HG02981 (cell line): Measurements from ENCODE around the gene SLAMF1.

ENCODE experiments used
- ATAC-seq: cut with Tn5 transposase; IDR thresholded peaks from one replicate; pipeline ENCODE4 v1.9.1; 2021; ENCODE audit warnings: mild to moderate bottlenecking, moderate library complexity; ENCODE audit not compliant: unreplicated experiment

The SLAMF1 gene

DNA sequence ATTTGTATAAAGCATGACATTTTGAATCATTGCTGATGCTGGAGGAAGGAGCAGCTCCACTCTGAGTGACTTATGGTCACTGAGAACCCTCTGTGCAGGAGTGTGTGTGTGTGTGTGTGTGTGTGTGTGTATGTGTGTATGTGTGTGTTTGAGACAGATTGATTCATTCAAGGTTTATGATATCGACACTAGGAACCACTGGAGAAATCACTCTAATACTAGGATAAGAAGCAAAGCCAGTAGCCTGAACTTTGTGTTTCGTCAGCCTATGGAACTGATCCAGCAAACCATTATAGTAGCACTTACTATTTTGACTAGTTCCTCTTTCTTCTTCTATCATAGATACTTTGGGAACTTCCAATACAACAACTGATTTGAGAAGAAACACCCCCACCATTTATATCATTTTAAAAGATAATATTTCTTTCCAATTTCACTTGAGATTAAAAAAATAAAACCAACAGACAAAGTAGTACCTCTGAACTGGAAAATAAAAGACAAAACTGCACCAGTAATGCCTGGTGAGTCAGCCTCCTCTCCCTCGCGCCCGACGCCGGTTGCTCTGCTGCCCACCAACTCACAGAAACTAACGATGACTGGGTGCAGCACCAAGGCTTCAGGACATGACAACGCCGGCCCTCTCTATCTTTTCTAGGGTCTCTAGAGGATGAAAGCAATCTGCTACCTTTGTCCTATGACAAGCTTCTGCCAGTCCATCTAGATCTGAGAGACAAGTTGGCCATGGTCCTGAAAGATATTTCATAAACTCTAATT lies 20.9 kb downstream of the SLAMF1 start:
- ATAC-seq: no peak

DNA sequence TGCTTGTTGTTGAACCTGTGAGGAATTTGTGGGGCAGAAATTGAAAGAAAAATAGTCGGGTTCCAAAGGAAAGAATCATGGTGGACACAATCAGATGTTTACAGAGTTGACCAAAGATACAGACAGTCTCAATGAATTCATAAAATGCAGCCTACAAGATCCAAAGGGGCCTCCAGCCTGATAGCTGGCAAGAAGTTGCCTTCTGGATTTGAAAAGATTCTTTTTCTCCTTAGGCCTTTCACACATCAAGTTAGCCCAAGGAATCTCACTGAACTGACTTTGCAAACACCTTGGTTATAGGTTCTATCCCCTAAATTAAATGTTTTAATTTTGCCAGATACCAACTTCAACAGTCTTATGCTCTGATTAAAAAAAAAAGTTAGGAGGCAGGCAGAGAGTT lies 21.5 kb downstream of the SLAMF1 start:
- ATAC-seq: no peak

DNA sequence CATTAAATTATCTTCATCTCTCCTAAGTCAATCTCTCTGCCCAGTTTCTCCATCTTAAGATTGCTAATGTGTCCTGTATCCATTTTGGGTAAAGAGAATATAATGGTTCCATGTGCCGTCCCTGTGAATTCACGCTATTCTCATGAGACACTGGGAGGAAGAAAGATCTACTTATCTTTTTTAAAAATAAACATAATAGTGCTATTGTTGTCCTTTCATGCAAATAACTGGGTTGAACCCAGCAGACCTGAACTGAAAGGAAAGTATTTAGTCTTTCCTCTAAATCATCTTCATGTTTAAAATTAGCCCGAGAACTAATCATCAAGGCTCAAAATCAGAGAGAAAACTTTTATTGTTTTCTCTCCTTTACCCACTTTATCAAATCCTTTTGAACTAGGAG lies 22.4 kb downstream of the SLAMF1 start:
- ATAC-seq: no peak

DNA sequence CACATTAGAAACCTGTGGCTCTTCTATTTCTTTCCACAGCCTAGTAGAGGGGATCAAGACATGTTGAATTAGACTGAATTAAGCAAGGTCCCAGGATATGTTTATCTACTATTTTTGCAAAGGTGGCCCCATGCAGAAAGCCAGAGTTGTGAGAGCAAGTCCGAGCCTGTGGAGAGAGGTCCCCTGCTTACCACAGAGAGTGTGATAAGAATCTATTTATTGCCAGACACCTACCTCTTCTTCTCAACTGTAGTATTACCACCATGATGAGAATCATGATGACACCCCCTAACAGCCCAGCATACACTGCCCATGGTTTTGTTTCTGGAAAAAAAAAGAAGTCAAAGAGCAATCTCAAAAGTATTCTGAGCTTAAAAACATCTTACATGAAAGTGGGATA lies 23.0 kb downstream of the SLAMF1 start:
- no peak for ATAC-seq

DNA sequence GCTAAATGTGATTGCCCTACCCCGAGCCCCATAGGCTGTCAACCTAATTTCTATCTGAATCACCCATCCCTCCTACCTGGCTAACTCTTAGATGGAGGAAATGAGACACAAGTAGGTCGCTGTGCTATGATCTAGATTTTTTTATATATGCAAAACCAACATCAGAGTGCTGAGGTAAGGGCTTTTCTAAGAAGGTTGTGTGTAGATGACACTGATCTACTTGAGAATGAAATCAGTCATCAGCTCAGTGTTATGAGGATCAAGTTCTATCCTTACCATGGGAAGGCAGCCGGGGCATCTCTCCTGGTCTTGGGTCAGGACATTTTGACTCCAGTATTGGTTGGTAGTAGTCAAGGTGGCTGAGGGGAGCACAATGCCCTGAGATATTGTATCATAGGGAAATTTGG lies 23.6 kb downstream of the SLAMF1 start:
- no peak for ATAC-seq

DNA sequence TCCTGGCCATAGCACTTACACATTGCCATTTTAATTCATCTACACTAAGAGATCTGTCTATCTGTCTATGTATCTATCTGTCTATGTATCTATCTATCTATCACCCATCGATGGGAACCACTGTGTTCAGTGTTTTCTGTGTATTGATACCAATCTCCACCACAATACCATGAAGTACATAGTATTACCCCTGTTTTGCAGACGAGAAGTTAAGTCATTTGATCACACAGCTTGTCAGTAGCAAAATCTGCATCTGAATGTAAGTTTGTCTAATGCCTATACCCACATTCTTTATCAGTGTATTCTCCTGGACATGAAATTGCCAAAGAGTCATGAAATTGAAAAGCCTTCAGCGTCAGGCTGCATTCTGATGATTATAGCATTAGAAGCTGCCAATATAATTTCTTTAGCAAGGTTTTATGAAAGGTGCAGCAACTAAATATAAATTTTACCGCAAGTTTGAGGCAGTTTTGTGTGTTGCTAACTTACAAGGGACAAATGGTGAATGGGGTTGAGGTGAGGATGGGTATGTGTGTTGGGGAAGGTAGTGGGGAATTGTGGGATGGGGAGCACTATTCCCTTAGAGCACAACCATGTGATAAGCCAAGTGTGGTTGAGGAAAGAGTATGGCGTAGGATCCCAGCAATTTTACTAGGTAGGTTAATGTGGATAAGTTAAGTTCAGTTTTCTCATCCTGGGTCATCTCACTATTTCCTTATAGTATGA lies 24.2 kb downstream of the SLAMF1 start:
- no peak for ATAC-seq

- ATAC-seq: no peak
Measured at GRCh38 chr1:160621633-160622413, 25.0 kb downstream of the SLAMF1 start.

GRCh38 chr1:160620942-160621632 lies 25.8 kb downstream of the SLAMF1 start:
- no peak for ATAC-seq

DNA sequence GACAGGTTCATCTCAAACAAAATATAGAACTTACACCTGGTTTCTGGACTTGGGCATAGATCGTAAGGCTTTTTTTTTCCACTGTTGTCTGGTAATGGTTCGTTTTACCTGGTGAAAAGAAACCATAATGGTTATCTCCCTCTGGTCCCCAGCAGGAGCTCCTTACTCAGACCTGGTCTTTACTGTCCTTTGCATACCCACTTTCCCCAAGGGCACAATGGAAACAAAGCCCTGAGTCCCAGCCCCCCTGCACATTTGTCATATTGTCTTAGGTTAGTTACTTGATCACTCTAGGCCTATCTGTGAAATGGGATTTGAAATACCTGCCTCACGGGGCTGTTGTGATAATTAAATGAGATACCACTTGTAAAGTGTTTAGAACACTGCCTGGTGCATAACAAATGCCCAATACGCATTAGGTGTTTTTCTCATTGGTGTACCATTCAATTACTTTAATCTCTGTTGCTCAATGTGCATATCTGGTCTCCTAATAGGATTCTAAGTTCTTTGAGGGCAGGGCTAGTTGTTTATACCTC lies 27.0 kb downstream of the SLAMF1 start:
- ATAC-seq: no peak

GRCh38 chr1:160618763-160619274 lies 28.0 kb downstream of the SLAMF1 start:
- ATAC-seq: no peak

- ATAC-seq: no peak
Measured at GRCh38 chr1:160618327-160618726, 28.5 kb downstream of the SLAMF1 start.

DNA sequence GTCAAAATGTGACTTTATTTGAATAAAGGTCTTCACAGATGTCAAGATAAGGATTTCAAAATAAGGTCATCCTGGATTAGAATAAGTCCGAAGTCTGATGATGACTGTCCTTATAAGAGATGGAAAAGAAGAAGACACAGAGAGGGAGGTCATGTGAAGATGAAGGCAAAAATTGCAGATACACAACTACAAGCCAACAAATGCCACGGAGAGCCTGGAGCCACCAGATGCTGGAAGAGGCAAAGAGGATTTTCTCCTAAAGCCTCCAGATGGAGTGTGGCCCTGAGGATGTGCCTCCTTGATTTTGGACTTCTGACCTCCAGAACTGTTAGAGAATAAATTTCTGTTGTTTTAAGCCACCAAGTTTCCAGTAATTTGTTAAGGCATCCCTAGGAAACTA lies 31.2 kb downstream of the SLAMF1 start:
- no peak for ATAC-seq

GRCh38 chr1:160614410-160614809 lies 32.4 kb downstream of the SLAMF1 start:
- no peak for ATAC-seq

DNA sequence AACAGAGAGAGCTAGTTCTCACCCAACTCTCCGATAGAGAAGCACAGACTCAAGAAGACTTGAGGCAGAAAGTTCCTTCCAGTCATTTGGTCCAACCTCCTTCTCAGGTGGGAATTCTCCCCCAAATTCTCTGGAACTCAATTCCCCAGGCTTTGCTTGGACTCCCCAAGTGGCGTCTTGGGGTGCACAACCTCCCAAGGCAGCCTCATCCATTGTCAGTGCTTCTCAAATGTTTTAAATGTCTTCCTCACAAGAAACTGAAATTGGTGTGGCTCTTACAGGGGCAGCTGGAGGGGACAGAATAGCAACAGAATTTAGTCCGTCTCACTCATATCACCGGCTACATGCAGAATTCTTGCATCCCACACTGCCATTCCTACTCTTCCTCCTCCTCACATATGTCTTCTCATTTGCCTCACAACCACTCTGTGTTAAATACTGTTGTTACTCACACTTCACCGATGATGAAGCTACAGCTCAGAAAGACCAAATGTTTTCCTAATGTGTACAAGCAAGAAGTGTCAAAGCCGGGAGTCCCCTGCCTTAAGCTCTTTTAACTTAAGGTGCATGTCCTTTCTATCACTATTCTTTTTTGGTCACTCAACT lies 34.1 kb downstream of the SLAMF1 start:
- no peak for ATAC-seq

DNA sequence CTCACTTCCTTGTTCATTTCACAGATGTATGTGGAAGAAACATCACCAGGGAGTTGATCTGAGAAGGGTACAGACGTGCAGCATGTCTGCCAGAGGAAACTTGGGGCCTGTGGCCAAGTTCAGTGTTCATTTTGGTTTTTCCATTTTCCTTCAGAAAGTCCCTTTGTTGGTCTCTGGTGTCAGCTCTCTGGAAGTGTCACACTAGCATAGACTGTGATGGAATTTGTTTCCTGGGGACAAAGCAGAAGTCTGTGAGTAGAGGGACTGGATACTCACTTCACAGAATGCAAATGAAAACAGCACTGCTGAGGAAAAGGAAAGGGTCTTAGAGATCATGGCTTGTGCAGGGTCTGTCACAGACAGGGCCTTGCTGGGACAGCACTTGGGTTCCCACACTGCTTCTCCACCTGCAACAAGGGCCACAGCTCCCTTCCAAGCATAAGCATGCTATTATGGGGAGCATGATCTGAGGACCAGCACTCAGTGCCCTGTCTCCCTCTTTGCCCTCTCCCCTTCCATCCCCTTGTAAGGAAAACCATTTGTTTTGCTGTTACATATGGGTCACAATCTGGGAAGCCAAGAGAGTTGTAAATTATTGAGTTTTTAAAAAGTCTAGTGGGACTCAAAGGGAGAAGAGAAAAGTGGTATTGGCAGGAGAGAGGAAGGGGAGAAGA lies 36.1 kb downstream of the SLAMF1 start:
- no peak for ATAC-seq

- ATAC-seq: no peak
Measured at GRCh38 chr1:160608941-160609340, 37.9 kb downstream of the SLAMF1 start.

- no peak for ATAC-seq
Measured at GRCh38 chr1:160608514-160608913, 38.3 kb downstream of the SLAMF1 start.

GRCh38 chr1:160608057-160608456 lies 38.8 kb downstream of the SLAMF1 start:
- ATAC-seq: no peak

DNA sequence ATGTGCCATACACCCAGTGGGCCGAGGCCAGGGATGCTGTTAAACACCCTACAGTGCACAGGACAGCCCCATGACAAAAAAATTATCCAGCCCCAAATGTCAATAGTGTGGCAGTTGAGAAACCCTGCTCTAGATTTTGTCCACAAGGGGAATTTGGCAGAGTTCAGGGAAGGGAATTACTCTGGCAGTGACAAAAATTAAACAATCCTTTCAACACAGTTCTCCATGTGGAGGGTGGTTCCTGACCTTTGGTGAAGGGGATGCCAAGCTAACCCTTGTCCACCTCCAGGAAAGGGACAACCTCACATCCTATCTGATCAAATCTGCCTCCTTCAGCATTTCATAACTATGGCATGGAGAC lies 39.2 kb downstream of the SLAMF1 start:
- no peak for ATAC-seq
